Lung (tissue), 12 donors: Measurements from ENCODE around the gene SLC39A13. TPM values are rescaled to one million over a fixed set of nuclear protein-coding genes. Genes with fewer than 3 reads are reported as not detected.
"Not testable (repeated sequence)": the region's sequence is repeated elsewhere in the genome, so short reads cannot be mapped to it uniquely, and the experiment has no call there.

Experiments used
- ATAC-seq: fragments of 200-7000 bp; cut with Tn5 transposase; one replicate; pipeline ENCODE4 v1.9.1; 2020; ENCODE audit warnings: moderate number of reproducible peaks; ENCODE audit not compliant: insufficient read depth, low FRiP score
- DNase-seq, 3 donors: peaks; one replicate each; pipeline ENCODE4 v3.0.0-alpha.2; 2013 to 2017
- H3K27ac ChIP-seq, 2 donors: one replicate each; pipeline ENCODE4 v1.5.1; 2013; ENCODE audit warnings: mild to moderate bottlenecking in 2 of 2, moderate library complexity in 2 of 2, control low read depth in 1 of 2, inconsistent platforms in 1 of 2, low read depth in 1 of 2, low read length in 1 of 2
- H3K27me3 ChIP-seq, 3 donors: one replicate each; pipeline ENCODE4 v1.5.1; 2013; ENCODE audit warnings: low read length in 2 of 3; ENCODE audit not compliant: control insufficient read depth in 3 of 3, insufficient read depth in 3 of 3
- H3K36me3 ChIP-seq, 4 donors: one replicate each; pipeline ENCODE4 v1.5.1; 2013; ENCODE audit warnings: low read length in 4 of 4, mild to moderate bottlenecking in 1 of 4, moderate library complexity in 1 of 4; ENCODE audit not compliant: control insufficient read depth in 4 of 4, insufficient read depth in 4 of 4
- H3K4me1 ChIP-seq, 5 donors: one replicate each; pipeline ENCODE4 v1.5.1; 2013; ENCODE audit warnings: low read length in 5 of 5, mild to moderate bottlenecking in 2 of 5, moderate library complexity in 1 of 5; ENCODE audit not compliant: control insufficient read depth in 5 of 5, insufficient read depth in 5 of 5
- H3K4me3 ChIP-seq: one replicate; pipeline ENCODE4 v1.5.1; 2013; ENCODE audit warnings: mild to moderate bottlenecking, control low read depth, moderate library complexity
- H3K9ac ChIP-seq, 2 donors: one replicate each; pipeline ENCODE4 v1.5.1; 2013; ENCODE audit warnings: low read length in 2 of 2, control low read depth in 1 of 2; ENCODE audit not compliant: insufficient read depth in 1 of 2
- H3K9me3 ChIP-seq, 4 donors: one replicate each; pipeline ENCODE4 v1.5.1; 2013; ENCODE audit warnings: low read length in 3 of 4, mild to moderate bottlenecking in 1 of 4, moderate library complexity in 1 of 4; ENCODE audit not compliant: control insufficient read depth in 4 of 4, insufficient read depth in 3 of 4
- WGBS, 2 donors: extraction: QIAGEN DNeasy Blood & Tissue Kit; methylation state at CpG; one replicate each; pipeline ENCODE4 v1.1.7; 2013; 5-methylcytosine and 5-hydroxymethylcytosine counted together
- polyA plus RNA-seq, 2 donors: library from polyadenylated mRNA; stranded (reverse); fragments of 200-250 nt; gene quantifications; one replicate each; pipeline ENCODE4 v1.2.1, GENCODE V29; 2013
- total RNA-seq, 2 donors: library from RNA; depleted of rRNA in 1 of 2; stranded (reverse); fragments of >200 nt in 1 of 2; gene quantifications; one replicate each; pipeline ENCODE4 v1.2.1, GENCODE V29; 2014 to 2021
- TF ChIP-seq, protein P1 (sequence below): IDR thresholded peaks from 2 replicates; pipeline ENCODE4 v1.5.1; 2012; ENCODE audit warnings: mild to moderate bottlenecking; ENCODE audit errors: control extremely low read depth, extremely low read depth
- donor health status: control.
- donor health status: control.
- donor health status: Bipolar disorder and iron deficiency.
- donor health status: healthy.
- donor health status: DM: yes; HTN: yes; CAD: no.

SLC39A13 gene
- total and polyA plus RNA-seq, 4 donors = 31.8 to 83.8 (median 74.8) TPM

DNA sequence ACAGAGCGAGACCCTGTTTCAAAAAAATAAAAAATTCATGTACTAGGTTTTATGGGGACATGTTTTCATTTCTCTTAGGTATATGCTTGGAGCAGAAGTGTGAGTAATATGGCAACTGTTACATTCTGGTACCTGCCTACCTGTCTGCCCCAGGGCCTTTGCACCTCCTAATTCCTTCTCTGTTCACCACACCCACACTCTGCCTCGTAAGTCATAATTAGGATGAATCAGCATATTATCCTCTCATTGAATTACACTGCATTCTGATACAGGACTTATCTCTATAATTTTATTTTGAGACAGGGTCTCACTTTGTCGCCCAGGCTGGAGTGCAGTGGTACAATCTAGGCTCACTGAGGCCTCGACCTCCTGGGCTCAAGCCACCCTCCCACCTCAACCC, 43.6 kb downstream of the SLC39A13 start:
- H3K36me3 ChIP-seq = no peaks in the 10 kb centered on the region
- no peak for DNase-seq
- 95 to 96% methylated on average over 4 of the region's 4 CpGs for WGBS, 2 donors
- peaks cover 0 to 3% (median 0%) of the 10 kb centered on the region in 4 donors for H3K9me3 ChIP-seq
- H3K9ac ChIP-seq = no peak overlapping the region
- no peak for ATAC-seq
- no peak overlapping the region for H3K27ac ChIP-seq
- peaks cover 0 to 3% (median 0%) of the 10 kb centered on the region in 5 donors for H3K4me1 ChIP-seq
- no peaks in the 10 kb centered on the region for H3K27me3 ChIP-seq
- TF ChIP-seq, protein P1, sequence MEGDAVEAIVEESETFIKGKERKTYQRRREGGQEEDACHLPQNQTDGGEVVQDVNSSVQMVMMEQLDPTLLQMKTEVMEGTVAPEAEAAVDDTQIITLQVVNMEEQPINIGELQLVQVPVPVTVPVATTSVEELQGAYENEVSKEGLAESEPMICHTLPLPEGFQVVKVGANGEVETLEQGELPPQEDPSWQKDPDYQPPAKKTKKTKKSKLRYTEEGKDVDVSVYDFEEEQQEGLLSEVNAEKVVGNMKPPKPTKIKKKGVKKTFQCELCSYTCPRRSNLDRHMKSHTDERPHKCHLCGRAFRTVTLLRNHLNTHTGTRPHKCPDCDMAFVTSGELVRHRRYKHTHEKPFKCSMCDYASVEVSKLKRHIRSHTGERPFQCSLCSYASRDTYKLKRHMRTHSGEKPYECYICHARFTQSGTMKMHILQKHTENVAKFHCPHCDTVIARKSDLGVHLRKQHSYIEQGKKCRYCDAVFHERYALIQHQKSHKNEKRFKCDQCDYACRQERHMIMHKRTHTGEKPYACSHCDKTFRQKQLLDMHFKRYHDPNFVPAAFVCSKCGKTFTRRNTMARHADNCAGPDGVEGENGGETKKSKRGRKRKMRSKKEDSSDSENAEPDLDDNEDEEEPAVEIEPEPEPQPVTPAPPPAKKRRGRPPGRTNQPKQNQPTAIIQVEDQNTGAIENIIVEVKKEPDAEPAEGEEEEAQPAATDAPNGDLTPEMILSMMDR = no peak
- no peak overlapping the region for H3K4me3 ChIP-seq

DNA sequence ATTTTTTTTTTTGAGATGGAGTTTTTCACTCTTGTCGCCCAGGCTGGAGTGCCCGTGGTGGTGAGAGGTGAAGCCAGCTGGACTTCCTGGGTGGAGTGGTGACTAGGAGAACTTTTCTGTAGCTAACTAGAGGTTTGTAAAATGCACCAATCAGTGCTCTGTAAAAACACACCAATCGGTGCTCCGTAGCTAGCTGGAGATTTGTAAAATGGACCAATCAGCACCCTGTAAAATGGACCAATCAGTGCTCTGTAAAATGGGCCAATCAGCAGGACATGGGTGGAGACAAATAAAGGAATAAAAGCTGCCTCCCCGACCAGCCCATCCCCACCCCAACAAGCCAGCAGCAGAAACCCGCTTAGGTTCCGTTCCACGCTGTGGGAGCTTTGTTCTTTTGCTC, 45.0 kb downstream of the SLC39A13 start:
- no peak for ATAC-seq
- Histone ChIP-seq H3K27ac (no peak overlapping the region), H3K4me3 (no peak overlapping the region), H3K9ac (no peak overlapping the region), H3K36me3 (no peaks in the 10 kb centered on the region), H3K4me1 (peaks cover 0 to 3% (median 0%) of the 10 kb centered on the region in 5 donors), H3K27me3 (no peaks in the 10 kb centered on the region), H3K9me3 (peaks cover 0 to 3% (median 0%) of the 10 kb centered on the region in 4 donors)
- no peak for DNase-seq
- WGBS, 2 donors = 93 to 95% methylated on average over 8 of the region's 8 CpGs
- TF ChIP-seq, protein P1 = no peak

DNA sequence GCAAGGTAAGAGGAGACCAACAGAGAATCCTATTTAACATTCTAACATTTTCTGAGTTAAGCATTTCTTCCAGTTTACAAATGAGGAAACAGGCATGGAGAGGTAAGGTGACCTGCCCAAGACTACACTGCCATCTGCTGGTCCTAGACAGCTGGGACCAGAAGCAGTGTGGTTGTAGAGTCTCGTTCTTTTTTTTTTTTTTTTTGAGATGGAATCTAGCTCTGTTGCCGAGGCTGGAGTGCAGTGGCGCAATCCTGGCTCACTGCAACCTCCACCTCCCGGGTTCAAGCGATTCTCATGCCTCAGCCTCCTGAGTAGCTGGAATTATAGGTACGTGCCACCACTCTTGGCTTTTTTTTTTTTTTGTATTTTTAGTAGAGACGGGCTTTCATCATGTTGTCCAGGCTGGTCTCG, 45.9 kb downstream of the SLC39A13 start:
- not testable (repeated sequence) for H3K27ac ChIP-seq, H3K4me3 ChIP-seq, H3K27me3 ChIP-seq, H3K9ac ChIP-seq, H3K9me3 ChIP-seq, H3K4me1 ChIP-seq, H3K36me3 ChIP-seq
- WGBS, 2 donors = 23 to 24% methylated on average over 8 of the region's 8 CpGs
- ATAC-seq (peak; percentile 91), DNase-seq (peak; percentile 82 to 90 (median 83))
- TF ChIP-seq, protein P1 = peak; percentile 64
